ENCODE measurements around the gene C14orf180. TPM values are rescaled to one million over a fixed set of nuclear protein-coding genes. Genes with fewer than 3 reads are reported as not detected.

C14orf180 gene
- total RNA-seq, 2 donors from 2014 or later, result 0.32 TPM; not detected in 1

DNA sequence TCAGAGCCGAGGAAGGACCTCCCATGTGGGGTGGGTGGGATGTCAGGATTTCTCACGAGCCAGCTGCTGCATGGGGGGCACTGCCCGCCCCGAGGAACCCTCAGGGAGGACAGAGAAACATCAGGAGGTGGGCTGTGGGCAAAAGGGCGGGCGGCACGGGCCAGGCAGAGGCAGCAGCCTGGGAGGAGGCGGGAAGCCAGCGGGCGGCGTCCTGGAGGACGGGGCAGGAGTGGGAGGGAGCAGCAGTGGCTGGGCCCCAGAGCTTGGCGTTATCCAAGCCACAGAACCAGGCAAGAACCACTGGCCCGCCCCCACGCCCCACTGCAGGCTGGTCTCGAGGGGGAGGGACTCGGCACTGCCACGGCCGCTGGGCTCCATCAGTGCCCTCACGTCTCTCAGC is 2.4 kb downstream of the C14orf180 start:
- Histone ChIP-seq H3K36me3 (no peaks in the 10 kb centered on the region), H3K4me1 (replicated peaks) (no peaks in the 10 kb centered on the region), H3K4me3 (no peak overlapping the region), H3K27ac (no peak overlapping the region), H3K9me3 (no peaks in the 10 kb centered on the region), H3K27me3 (replicated peaks; ENCODE audit: insufficient read depth) (no peaks in the 10 kb centered on the region)
- TF ChIP-seq, protein P1, sequence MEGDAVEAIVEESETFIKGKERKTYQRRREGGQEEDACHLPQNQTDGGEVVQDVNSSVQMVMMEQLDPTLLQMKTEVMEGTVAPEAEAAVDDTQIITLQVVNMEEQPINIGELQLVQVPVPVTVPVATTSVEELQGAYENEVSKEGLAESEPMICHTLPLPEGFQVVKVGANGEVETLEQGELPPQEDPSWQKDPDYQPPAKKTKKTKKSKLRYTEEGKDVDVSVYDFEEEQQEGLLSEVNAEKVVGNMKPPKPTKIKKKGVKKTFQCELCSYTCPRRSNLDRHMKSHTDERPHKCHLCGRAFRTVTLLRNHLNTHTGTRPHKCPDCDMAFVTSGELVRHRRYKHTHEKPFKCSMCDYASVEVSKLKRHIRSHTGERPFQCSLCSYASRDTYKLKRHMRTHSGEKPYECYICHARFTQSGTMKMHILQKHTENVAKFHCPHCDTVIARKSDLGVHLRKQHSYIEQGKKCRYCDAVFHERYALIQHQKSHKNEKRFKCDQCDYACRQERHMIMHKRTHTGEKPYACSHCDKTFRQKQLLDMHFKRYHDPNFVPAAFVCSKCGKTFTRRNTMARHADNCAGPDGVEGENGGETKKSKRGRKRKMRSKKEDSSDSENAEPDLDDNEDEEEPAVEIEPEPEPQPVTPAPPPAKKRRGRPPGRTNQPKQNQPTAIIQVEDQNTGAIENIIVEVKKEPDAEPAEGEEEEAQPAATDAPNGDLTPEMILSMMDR (IDR thresholded peaks at IDR 0.05), result no peak
- no peak for TF ChIP-seq POLR2AphosphoS5 (IDR thresholded peaks at IDR 0.05)
- no peak for TF ChIP-seq POLR2A (IDR thresholded peaks at IDR 0.05)
- WGBS, result 75% methylated on average over 19 of the region's 20 CpGs
- intact Hi-C loops (cut with DNase I), result no loop called here
- DNase-seq (ENCODE audit: low spot score), result no peak

DNA sequence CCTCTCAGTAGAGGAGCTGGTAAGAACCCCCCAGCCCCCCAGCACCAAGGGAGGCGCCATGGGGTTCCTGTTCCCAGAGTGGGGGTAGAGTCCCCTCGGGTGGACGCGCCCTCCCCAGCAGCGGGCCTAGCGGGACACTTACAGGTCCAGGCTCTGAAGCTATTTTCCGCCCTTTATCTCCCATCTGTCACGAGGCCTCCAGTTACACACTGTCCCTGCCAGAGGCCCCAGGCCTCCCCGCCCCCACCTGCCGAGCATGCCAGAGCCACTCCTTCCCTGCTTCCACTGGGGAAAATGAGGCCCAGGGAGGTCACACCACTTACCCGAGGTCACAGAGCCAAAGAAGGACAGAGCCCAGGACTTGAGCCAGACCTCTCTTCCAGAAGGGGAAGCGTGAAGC is 3.1 kb downstream of the C14orf180 start:
- intact Hi-C loops (cut with DNase I), result no loop called here
- no peak overlapping the region for H3K4me3 ChIP-seq
- no peaks in the 10 kb centered on the region for H3K36me3 ChIP-seq
- no peaks in the 10 kb centered on the region for H3K9me3 ChIP-seq
- 21% methylated on average over 10 of the region's 12 CpGs for WGBS
- no peak for DNase-seq (ENCODE audit: low spot score)
- no peaks in the 10 kb centered on the region for H3K4me1 ChIP-seq (replicated peaks)
- H3K27me3 ChIP-seq (replicated peaks; ENCODE audit: insufficient read depth), result no peaks in the 10 kb centered on the region
- TF ChIP-seq POLR2AphosphoS5 (IDR thresholded peaks at IDR 0.05), result peak; percentile 43
- TF ChIP-seq, protein P1 (IDR thresholded peaks at IDR 0.05), result no peak
- H3K27ac ChIP-seq, result no peak overlapping the region

DNA sequence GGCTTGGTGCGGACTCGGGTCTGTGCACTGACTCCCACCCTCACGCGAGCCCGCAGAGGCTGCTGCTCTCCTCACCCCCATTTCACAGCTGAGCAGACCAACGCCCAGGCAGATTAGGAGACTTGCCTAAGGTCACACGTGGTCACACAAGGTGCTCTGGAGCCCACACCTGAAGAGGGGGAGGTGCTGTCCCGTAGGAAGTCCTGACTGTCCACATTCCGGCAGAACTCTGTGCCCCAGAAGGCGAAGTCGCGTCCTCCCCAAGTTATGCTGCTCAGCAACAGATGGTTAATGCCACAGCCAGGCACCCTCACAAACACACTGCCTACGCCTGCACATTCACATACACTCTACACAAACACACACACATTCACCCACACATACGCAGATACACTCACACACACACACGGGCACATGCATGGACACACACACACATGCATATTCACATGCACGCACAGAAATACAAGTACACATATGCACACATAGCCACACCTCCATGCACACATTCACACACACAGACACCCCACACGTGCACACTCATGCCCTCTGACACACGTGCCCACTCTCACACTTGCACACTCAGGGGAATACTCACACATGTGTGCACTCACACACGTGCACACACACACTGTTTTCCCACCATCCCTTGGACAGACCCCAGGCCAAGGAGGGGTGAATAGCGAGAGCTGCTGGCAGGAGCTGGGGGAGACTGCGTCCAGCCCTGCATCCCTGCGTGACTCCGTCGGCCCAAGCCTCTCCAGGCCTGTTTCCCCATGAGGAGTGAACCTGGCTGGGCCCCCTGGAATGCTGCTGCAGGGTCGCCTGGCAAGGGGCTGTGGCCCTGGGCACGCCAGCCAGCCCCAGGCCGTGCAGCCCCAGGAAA is 4.1 kb downstream of the C14orf180 start:
- TF ChIP-seq POLR2AphosphoS5 (IDR thresholded peaks at IDR 0.05), result no peak
- H3K9me3 ChIP-seq, result no peaks in the 10 kb centered on the region
- no peak overlapping the region for H3K27ac ChIP-seq
- H3K4me1 ChIP-seq (replicated peaks), result no peaks in the 10 kb centered on the region
- H3K27me3 ChIP-seq (replicated peaks; ENCODE audit: insufficient read depth), result no peaks in the 10 kb centered on the region
- no peaks in the 10 kb centered on the region for H3K36me3 ChIP-seq
- no peak overlapping the region for H3K4me3 ChIP-seq
- intact Hi-C loops (cut with DNase I), result no loop called here
- WGBS, result 88% methylated on average over 23 of the region's 27 CpGs
- no peak for DNase-seq (ENCODE audit: low spot score)

DNA sequence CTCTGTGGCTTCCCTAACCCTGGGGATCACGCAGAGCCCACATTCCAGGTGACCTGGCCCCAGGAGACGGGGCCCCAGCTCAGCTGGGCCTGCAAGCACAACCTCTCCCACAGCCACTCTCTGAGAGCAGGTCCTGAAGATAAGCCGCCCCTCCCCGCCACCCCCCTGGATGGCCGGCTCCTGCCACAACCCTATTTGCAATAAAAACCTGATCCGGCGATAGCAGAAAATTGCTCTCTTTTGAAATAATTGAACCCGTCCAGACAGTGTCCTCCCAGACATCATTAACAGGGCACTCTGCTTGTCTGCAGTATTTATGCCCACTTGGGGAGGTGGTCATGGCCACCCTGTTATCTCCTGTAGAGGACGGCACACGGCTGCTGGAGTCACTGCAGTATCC is 5.0 kb downstream of the C14orf180 start:
- DNase-seq (ENCODE audit: low spot score), result no peak
- 84% methylated on average over 10 of the region's 10 CpGs for WGBS
- intact Hi-C loops (cut with DNase I), result no loop called here
- H3K36me3 ChIP-seq, result no peaks in the 10 kb centered on the region
- no peaks in the 10 kb centered on the region for H3K27me3 ChIP-seq (replicated peaks; ENCODE audit: insufficient read depth)
- H3K9me3 ChIP-seq, result no peaks in the 10 kb centered on the region
- H3K4me1 ChIP-seq (replicated peaks), result no peaks in the 10 kb centered on the region
- no peak overlapping the region for H3K4me3 ChIP-seq
- no peak overlapping the region for H3K27ac ChIP-seq
- TF ChIP-seq POLR2A (IDR thresholded peaks at IDR 0.05) (no peak), POLR2AphosphoS5 (IDR thresholded peaks at IDR 0.05) (no peak)
- TF ChIP-seq, protein P1 (IDR thresholded peaks at IDR 0.05), result no peak

DNA sequence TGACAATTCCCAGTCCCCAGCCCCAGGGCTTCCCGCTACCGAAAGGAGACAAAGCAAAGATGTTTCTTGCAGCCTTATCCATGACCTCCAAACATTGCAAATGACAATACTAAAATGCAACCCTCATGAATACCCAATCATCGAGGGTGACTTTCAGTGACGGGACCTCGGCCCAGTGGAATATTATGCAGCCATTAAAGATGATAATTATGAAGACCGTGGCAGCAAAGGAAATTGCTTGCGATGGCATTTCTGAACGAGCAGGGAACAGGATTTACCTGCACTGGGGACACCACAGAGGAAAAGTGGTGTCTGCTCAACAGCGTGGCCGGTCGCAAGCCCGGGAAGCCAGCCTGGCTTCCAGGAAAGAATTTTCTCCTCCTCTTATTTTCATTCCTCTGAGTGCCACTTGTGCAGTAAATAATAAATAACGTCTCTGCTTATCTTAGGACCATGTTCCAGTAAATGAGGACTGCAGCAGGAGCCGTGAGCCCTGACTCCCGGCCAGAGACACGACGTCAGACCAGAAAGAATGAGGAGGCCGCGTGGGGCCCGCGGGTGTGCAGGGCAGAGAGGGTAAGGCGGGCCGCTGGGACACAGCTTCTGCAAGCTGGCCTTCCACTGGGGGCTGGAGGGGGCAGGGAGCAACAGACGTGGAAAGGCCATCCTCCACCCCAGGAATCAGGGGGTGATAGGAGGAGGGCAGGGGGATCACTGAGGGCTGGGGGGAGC is 6.6 kb downstream of the C14orf180 start:
- Histone ChIP-seq H3K9me3 (no peaks in the 10 kb centered on the region), H3K36me3 (no peaks in the 10 kb centered on the region), H3K27me3 (replicated peaks; ENCODE audit: insufficient read depth) (no peaks in the 10 kb centered on the region), H3K4me3 (no peak overlapping the region), H3K4me1 (replicated peaks) (no peaks in the 10 kb centered on the region), H3K27ac (no peak overlapping the region)
- DNase-seq (ENCODE audit: low spot score), result no peak
- TF ChIP-seq POLR2A (IDR thresholded peaks at IDR 0.05) (no peak), POLR2AphosphoS5 (IDR thresholded peaks at IDR 0.05) (no peak)
- TF ChIP-seq, protein P1 (IDR thresholded peaks at IDR 0.05), result no peak
- intact Hi-C loops (cut with DNase I), result no loop called here
- WGBS, result 66% methylated on average over 24 of the region's 24 CpGs

All from prostate gland (tissue), 2 donors.